ENCODE measurements around the gene MEG3.

MEG3 gene

GRCh38 chr14:100850841-100851585 lies 25.1 kb downstream of the MEG3 start:
- H3K4me1 ChIP-seq (ENCODE audit: low read depth, poor library complexity, severe bottlenecking): no peaks in the 10 kb centered on the region
- no peak overlapping the region for H2AFZ ChIP-seq (ENCODE audit: low read depth)
- TF ChIP-seq CTCF (conservative IDR thresholded peaks at IDR 0.05; ENCODE audit: low read depth, low read length): peak; percentile 79
- no peaks in the 10 kb centered on the region for H3K36me3 ChIP-seq (ENCODE audit: insufficient read depth)
- H3K79me2 ChIP-seq (ENCODE audit: insufficient read depth, low read depth): no peaks in the 10 kb centered on the region
- no peak overlapping the region for H3K4me3 ChIP-seq (IDR thresholded peaks at IDR 0.05; ENCODE audit: insufficient read depth, low read depth, low read length)
- H3K9ac ChIP-seq: no peak overlapping the region
- H3K27ac ChIP-seq: no peak overlapping the region
- no peaks in the 10 kb centered on the region for H4K20me1 ChIP-seq (ENCODE audit: insufficient read depth)
- H3K4me2 ChIP-seq: no peak overlapping the region
- no peaks in the 10 kb centered on the region; the same call in 1 of the 2 replicates for H3K27me3 ChIP-seq (ENCODE audit: insufficient read depth, low read depth)

GRCh38 chr14:100851586-100851916 lies 25.6 kb downstream of the MEG3 start:
- H3K36me3 ChIP-seq (ENCODE audit: insufficient read depth): no peaks in the 10 kb centered on the region
- no peak for TF ChIP-seq CTCF (conservative IDR thresholded peaks at IDR 0.05; ENCODE audit: low read depth, low read length)

GRCh38 chr14:100851946-100852620 lies 26.2 kb downstream of the MEG3 start:
- Histone ChIP-seq H3K9ac (no peak overlapping the region), H2AFZ (ENCODE audit: low read depth) (no peak overlapping the region), H3K36me3 (ENCODE audit: insufficient read depth) (no peaks in the 10 kb centered on the region), H3K79me2 (ENCODE audit: insufficient read depth, low read depth) (no peaks in the 10 kb centered on the region), H4K20me1 (ENCODE audit: insufficient read depth) (no peaks in the 10 kb centered on the region), H3K4me3 (IDR thresholded peaks at IDR 0.05; ENCODE audit: insufficient read depth, low read depth, low read length) (no peak overlapping the region), H3K4me2 (no peak overlapping the region), H3K27me3 (ENCODE audit: insufficient read depth, low read depth) (no peaks in the 10 kb centered on the region; the same call in 1 of the 2 replicates), H3K4me1 (ENCODE audit: low read depth, poor library complexity, severe bottlenecking) (no peaks in the 10 kb centered on the region), H3K27ac (no peak overlapping the region)
- no peak for TF ChIP-seq CTCF (conservative IDR thresholded peaks at IDR 0.05; ENCODE audit: low read depth, low read length)

More at GRCh38 chr14:100851586-100851916, 25.6 kb downstream of the MEG3 start:
- Histone ChIP-seq H3K4me2 (no peak overlapping the region), H3K79me2 (ENCODE audit: insufficient read depth, low read depth) (no peaks in the 10 kb centered on the region), H3K9ac (no peak overlapping the region), H3K27ac (no peak overlapping the region), H4K20me1 (ENCODE audit: insufficient read depth) (no peaks in the 10 kb centered on the region), H3K27me3 (ENCODE audit: insufficient read depth, low read depth) (no peaks in the 10 kb centered on the region; the same call in 1 of the 2 replicates), H3K4me3 (IDR thresholded peaks at IDR 0.05; ENCODE audit: insufficient read depth, low read depth, low read length) (no peak overlapping the region), H3K4me1 (ENCODE audit: low read depth, poor library complexity, severe bottlenecking) (no peaks in the 10 kb centered on the region), H2AFZ (ENCODE audit: low read depth) (no peak overlapping the region)

GRCh38 chr14:100854435-100854834 lies 28.5 kb downstream of the MEG3 start:
- no peak overlapping the region for H2AFZ ChIP-seq (ENCODE audit: low read depth)
- no peak for TF ChIP-seq CTCF (conservative IDR thresholded peaks at IDR 0.05; ENCODE audit: low read depth, low read length)
- no peaks in the 10 kb centered on the region; the same call in 1 of the 2 replicates for H3K27me3 ChIP-seq (ENCODE audit: insufficient read depth, low read depth)
- no peak overlapping the region for H3K9ac ChIP-seq
- no peaks in the 10 kb centered on the region for H3K4me1 ChIP-seq (ENCODE audit: low read depth, poor library complexity, severe bottlenecking)
- no peak overlapping the region for H3K4me2 ChIP-seq
- no peaks in the 10 kb centered on the region for H3K36me3 ChIP-seq (ENCODE audit: insufficient read depth)
- no peak overlapping the region for H3K27ac ChIP-seq
- H3K79me2 ChIP-seq (ENCODE audit: insufficient read depth, low read depth): no peaks in the 10 kb centered on the region
- no peaks in the 10 kb centered on the region for H4K20me1 ChIP-seq (ENCODE audit: insufficient read depth)
- H3K4me3 ChIP-seq (IDR thresholded peaks at IDR 0.05; ENCODE audit: insufficient read depth, low read depth, low read length): no peak overlapping the region
